CD1c-positive myeloid dendritic cell (primary cell): Measurements from ENCODE around the gene ADRM1.

Experiments
- DNase-seq: peaks from one replicate; pipeline ENCODE4 v3.0.0-alpha.2; 2016; ENCODE audit errors: extremely low spot score

Gene ADRM1

DNA sequence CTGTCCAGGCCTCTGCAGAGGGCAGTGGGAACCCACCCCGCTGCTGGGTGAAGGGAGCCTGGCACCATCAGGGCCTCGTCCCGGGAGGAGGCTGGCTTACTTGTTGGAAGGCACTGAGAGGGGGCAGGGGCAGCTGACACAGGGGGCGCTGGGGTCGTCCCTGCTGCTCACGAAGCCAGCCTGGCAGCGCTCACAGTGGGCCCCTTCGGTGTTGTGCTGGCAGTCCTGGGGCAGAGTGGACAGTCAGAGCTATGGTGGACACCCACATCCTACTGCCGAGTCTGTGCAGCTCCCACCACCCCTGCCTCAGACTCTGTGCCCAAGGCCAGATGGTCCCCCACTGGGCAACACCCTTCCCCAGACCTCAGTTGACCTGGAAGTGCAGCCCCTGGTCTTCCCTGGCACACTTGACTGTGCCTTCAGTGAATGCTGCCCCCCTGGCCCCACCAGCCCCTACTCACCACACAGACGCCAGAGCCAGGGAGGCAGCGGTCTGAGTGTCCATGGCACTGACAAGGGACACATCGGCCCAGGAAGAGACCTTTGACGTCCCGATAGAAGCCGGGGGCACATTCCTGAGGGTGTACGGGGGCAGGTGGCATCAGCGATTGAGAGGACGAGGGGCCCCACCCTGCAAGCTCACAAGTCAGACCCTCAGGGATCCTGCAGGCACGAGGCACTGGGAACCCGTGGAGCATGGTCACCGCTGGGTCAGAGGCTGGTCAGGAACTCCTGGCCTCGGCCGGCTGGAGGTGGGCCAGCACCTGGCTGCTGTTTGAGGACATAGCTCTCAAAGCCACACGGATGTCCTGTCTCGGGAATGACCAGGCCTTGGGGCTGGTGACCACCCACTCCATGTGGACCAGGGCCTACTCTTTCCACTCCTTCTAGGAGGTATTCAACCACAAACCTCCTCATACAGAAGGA is 21.4 kb downstream of the ADRM1 start:
- DNase-seq = no peak

DNA sequence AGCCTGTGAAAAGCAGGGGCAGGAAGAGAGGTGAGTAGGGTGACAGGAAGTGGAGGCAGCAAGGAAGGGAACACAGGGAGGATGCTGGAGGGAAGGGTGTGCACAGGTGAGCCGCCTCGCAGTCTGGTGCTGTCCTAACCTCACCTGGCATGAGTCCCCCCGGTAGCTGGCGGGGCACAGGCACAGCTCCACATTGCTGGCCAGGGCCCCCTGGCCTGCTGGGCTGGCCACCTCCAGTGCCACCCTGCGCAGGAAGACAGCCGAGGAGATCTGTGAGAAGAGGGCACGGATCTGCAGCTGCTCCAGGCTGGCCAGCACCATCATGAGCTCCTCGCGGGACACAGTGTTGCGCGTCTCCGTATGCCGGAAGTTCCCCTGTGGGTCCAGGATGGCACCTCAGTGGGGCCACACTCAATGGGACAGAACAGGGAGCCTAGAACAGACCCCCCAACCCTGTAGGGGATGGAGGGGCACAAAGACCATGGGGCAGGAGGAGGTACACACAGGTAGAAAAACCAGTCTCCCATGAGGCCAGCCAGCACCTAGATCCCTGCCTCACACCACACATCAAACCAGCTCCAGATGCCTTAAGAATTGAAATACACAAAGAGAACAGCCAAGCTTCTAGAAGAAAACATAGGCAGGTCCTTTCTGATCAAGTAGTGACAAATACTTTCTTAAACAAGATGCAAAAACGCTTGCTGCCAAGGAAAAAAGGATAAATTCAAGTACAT is 22.5 kb downstream of the ADRM1 start:
- DNase-seq = no peak

- DNase-seq = no peak
These were observed 23.8 kb downstream of the ADRM1 start for GRCh38 chr20:62326559-62326958.

DNA sequence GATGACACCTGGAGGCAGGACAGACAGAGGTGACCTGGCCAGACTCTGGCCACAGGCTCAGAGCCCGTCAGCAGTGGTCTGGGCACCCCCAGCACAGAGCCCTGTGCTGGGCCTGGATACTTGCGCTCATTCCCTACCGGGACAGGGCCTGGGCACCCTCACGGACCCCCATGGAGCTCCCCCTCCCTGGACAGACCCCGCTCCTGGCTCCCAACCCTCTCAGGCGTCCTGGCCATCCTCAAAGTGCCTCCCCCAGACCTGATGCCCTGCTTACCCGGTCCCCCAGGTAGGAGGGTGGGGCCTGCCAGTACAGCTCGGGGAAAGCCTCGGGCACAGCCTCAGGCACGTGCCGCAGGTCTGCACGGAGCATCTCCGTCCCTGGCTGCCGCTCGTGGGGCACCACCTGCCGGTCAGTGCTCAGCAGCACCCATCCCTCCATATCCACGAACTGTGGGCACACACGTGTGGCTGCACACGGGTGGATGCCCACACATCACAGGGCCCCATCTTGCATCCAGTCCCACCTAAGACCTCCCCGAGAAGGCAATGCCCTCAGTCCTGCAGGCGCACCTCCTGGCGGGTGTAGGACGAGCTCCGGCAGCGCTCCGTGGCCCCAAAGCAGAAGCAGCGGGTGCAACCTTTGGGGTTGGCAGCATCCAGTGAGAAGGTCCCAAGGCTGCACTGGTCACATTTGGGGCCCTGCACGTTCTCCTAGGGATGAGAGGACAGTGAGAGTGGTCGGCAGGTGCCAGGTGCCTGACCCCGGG is 24.3 kb downstream of the ADRM1 start:
- no peak for DNase-seq

DNA sequence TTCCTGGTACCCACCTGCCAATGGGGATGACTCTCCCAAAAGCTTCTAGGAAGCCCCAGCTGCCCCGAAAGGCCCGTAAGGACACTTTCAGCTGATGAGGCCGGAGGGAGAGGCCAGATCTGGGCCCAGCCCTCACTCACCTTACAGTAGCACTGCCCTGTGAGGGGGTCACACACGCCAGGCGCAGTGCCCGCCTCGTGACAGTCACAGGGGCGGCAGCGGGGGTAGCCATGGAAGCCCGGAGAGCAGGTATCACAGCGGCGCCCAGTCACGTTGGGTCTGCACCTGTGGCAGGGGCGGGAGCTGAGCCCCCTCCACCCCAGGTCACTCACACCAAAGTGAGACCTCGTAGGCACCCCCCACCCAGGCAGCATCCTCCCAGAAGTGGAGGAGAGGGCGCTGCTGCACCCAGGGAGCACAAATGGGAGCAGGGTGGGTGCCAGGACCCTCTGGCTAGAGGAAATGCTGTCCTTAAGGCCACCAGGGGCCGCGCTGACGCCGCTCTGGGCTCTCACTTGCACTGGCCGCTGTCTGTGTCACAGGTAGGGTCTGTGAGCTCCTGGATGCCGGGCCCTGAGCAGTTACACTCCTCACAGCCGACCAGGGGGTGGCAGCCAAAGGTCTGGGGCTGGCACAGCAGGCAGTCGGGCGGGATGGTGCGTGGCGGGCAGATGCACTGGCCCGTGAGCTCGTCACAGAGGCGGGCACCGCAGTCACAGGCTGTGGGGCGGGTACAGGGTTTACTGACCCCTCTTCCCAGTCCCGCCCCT is 25.1 kb downstream of the ADRM1 start:
- no peak for DNase-seq

DNA sequence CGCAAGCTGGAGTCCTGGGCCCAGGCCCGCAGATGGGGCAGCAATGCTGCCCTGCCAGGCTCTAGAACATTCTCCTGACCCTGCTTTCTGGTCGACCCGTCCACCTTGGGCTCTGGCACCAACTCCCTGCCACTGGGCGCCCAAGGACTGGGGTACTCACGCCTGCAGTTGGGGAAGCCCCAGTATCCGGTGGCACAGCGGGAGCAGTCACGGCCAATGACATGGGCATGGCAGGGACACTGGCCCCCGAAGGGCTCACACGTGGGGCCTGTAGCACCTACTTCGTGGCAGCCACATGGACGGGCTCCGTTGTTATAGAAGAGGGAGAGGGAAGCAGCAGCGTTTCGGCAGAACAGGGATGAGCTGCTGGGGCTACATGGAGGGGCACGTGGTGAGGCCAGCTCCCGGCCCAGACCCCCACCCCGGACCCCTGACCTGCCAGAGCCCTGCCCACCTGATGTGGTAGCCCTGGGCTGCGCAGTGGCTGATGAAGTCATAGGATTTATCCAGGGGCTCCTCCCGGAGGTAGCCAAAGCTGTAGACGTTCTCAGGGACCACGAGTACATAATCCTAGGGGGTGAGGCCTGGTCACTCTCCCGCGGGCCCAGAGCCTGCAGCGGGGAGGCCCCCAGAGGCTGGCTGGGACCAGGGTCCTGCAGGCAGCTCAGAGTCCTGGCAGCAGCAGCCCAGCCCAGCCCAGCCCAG is 26.0 kb downstream of the ADRM1 start:
- DNase-seq = no peak

DNA sequence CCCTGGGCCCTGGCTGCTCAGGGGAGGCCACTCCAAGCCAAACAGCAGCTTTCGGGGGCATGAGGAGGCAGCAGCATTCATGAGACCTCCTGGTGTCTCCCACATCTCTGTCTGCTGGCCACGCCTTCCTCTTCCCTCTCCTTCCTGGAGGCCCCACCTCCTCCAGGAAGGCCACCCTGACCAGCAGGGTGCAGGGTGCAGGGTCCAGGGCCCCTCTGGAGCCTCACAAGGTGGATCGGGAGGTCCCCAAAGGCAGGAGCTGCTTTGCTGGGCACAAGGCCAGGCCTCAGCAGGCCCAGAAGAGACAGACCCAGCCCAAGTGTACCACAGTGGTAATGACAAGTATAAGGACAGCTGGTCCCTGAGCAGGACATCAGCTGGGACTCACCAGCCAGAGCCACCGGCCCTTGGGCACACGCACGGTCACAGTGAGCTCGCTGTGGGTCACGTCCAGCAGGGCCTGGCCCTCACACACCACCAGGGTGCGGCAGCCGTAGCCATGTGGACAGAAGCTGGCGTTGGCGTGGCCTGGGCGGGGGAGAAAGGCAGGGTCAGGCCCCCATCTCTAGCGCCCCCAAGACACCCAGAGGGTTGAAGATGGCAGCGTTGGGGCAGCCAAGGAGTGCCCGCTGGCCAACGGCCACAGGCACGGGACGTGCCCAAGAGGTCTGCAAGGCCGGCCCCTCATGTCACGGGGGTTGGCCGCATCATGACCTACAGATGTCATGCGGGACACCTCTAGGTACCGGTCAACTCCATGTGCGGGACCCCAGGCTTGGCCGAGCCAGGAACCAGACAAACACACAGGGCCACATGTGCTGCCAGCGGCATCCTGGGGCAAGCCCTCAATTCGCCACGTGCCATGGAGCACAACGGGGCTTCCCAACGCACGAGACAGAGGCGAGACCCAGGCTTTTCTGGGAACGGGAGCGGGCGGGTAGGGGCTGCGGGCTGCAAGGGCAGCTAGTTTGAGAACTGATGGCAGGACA is 26.9 kb downstream of the ADRM1 start:
- no peak for DNase-seq

- no peak for DNase-seq
These were observed 27.9 kb downstream of the ADRM1 start for GRCh38 chr20:62330576-62331317.

DNA sequence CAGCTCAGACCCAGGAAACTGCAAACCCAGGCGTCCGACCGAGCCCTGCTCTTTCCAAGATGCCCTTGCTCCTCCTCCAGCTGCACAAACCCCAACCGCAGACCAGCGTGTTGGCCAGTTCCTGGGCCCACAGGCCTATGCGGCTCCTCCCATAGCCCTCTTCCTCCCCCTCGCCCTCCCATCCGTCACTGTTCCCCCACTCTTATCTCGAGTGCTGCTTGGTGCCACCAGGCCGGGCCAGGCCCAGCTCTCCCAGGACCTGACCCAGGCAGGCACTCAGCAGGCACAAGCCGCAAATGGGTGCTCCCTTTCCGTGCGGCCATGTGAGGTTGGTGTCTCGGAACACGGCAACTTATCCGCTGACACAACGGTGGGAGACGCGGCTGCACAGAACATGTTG is 28.6 kb downstream of the ADRM1 start:
- no peak for DNase-seq

GRCh38 chr20:62332421-62332820 is 29.6 kb downstream of the ADRM1 start:
- DNase-seq = no peak

- DNase-seq = no peak
These were observed 30.4 kb downstream of the ADRM1 start for GRCh38 chr20:62332989-62333819.

DNA sequence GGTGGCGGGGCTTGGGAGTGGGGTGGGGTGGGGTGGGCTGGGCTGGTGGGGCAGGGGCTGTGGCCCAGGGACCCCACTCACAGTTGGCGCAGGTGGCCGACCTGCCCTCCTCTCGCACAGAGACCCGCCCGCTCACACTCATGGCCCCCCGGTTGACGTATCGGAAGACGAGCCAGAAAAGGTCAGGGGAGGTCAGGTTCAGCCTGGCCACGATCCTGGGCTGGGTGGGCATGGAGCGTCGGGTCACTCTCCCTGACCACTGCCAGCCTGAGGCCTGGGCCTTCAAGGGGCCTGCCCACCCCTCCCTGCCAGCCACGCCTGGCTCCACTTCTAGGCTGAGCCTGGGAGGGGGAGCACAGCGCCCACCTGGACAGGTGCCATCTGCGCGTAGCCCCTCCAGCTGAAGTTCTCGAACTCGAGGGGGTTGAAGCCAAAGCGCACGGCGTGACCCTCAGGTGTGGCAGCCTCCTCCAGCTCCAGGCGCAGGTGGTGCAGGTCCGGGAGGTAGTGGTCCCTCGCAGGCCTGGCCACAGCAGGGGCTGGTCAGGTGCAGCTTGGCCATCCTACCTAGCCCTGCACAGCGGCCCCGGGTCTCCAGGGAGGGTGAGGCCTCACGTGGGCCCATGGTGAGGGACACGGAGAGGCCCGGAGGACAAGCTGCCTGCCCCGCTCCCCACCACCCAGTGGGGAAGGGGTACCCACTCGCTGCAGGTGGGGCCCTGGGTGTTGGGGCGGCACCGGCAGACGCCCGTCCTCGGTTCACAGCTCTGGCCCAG is 31.2 kb downstream of the ADRM1 start:
- DNase-seq = no peak

DNA sequence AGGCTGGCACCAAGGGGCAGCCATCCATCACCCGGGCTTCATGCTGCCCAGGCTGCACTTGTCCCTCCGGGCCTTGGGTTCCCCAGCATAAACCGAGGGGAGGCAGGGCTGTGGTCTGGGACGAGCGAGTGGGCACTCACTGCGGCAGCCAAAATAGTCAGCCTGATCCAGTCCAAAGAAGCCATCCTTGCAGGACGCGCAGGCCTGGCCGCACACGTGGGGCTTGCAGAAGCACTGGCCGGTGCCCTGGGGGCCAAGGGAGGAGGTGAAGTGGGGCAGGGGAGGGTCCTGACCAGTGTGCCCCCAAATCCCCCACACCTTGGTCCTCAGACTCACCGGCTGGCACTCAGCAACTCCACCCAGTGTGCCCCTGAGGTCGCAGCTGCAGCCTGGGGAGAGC is 32.1 kb downstream of the ADRM1 start:
- DNase-seq = no peak

- DNase-seq = no peak
These were observed 32.7 kb downstream of the ADRM1 start for GRCh38 chr20:62335532-62335931.

DNA sequence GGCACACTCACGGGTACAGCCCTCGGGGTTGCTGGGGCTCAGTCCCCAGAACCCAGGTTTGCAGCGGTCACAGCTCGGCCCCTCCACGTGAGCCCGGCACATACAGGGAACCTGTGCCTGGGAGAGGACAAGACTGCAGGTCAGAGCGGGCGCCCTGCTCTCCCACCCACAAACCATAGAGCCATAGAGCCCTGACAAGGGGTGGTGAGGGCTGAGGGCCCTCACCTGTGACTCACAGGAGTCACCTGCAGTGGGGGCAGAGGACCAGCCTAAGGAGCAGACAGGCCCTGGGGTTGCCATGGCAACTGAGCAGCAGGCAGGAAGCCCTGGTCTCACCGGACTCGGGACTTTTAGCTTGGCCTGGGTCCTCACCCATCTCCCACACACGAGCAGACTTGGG is 33.5 kb downstream of the ADRM1 start:
- no peak for DNase-seq

DNA sequence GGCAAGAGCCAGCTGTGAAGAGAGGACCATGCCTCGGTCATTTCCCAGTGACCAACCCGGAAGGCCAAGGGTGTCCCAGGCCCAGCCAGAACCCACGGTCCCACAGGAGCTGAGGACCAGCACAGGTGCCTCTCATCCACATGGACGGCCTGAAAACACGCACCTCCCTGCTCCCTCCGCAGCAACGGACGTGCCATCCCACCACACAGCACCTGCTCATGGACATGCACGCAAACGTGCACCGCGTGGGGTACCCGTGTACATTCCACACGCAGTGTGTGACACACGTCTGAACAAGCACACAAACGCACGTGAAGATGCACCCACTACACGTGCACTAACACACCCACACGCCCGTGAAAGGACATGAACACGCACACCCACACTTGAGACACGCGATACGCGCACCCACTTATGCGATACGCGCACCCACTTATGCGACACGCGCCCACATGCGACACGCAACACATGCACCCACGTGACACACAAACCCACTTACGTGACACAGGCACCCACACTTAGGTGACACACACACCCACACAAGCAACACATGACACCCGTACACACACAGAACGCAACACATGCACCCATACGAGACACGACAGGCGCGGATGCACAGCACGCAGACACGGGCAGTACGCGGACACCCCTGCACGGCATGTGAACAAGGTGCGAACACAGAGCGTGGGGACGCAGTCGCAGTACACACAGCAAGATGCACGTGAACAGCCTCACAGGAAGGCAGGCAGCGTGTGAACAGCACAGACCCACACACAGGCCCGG is 34.2 kb downstream of the ADRM1 start:
- no peak for DNase-seq
